ENCODE data around the gene METRNL. TPM values are rescaled to one million over a fixed set of nuclear protein-coding genes. Genes with fewer than 3 reads are reported as not detected.

The METRNL gene
- total RNA-seq, 2 experiments from 2014 or later: 42.9 to 49.9 TPM

GRCh38 chr17:83108709-83109108 lies 29.3 kb downstream of the METRNL start:
- no peak for ATAC-seq

GRCh38 chr17:83109386-83109785 lies 30.0 kb downstream of the METRNL start:
- CTCF ChIA-PET: no interaction called here

More at GRCh38 chr17:83108709-83109108, 29.3 kb downstream of the METRNL start:
- H3K4me1 Mint-ChIP-seq: no peaks in the 10 kb centered on the region
- H3K36me3 Mint-ChIP-seq: no peaks in the 10 kb centered on the region
- no peaks in the 10 kb centered on the region for H3K9me3 Mint-ChIP-seq (ENCODE audit: low read depth)
- CTCF ChIA-PET: no interaction called here
- H3K4me3 Mint-ChIP-seq: no peak overlapping the region
- no peak overlapping the region for H3K27ac Mint-ChIP-seq
- peaks cover 34% of the 10 kb centered on the region for H3K27me3 Mint-ChIP-seq
- no peak for DNase-seq

GRCh38 chr17:83109793-83110645 lies 30.6 kb downstream of the METRNL start:
- Mint-ChIP-seq H3K4me3 (no peak overlapping the region), H3K4me1 (no peaks in the 10 kb centered on the region), H3K9me3 (ENCODE audit: low read depth) (no peaks in the 10 kb centered on the region), H3K27ac (no peak overlapping the region), H3K36me3 (no peaks in the 10 kb centered on the region), H3K27me3 (peaks cover 34% of the 10 kb centered on the region)
- DNase-seq (no peak), ATAC-seq (no peak)
- CTCF ChIA-PET: no interaction called here

More at GRCh38 chr17:83109386-83109785, 30.0 kb downstream of the METRNL start:
- Mint-ChIP-seq H3K4me3 (no peak overlapping the region), H3K9me3 (ENCODE audit: low read depth) (no peaks in the 10 kb centered on the region), H3K27ac (no peak overlapping the region), H3K27me3 (peaks cover 34% of the 10 kb centered on the region), H3K36me3 (no peaks in the 10 kb centered on the region), H3K4me1 (no peaks in the 10 kb centered on the region)
- ATAC-seq (no peak), DNase-seq (no peak)

DNA sequence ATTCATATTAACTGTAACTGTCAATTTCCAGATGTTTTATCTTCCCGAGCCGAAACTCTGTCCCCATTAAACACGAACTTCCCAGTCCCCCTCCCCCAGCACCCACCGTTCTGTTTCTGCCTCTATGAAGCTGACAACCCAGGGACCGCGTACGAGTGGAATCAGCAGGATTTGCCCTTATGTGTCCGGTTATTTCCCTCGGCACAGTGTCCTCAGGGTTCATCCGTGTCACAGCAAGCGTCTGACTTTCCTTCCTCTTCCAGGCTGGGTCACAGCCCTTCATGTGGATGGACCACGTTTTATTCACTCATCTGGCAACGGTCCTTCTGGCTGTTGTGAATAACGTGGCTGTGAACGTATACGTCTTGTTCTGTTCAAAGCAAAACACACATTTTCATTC lies 31.3 kb downstream of the METRNL start:
- Mint-ChIP-seq H3K27ac (no peak overlapping the region), H3K36me3 (no peaks in the 10 kb centered on the region), H3K4me1 (peaks cover 2% of the 10 kb centered on the region), H3K4me3 (no peak overlapping the region), H3K9me3 (ENCODE audit: low read depth) (no peaks in the 10 kb centered on the region), H3K27me3 (peaks cover 34% of the 10 kb centered on the region)
- ATAC-seq: no peak
- DNase-seq: no peak
- CTCF ChIA-PET: no interaction called here

GRCh38 chr17:83111516-83112282 lies 32.3 kb downstream of the METRNL start:
- H3K27ac Mint-ChIP-seq: no peak overlapping the region
- no peak for DNase-seq
- no peaks in the 10 kb centered on the region for H3K36me3 Mint-ChIP-seq
- peaks cover 31% of the 10 kb centered on the region for H3K27me3 Mint-ChIP-seq
- H3K4me3 Mint-ChIP-seq: no peak overlapping the region
- peaks cover 3% of the 10 kb centered on the region for H3K4me1 Mint-ChIP-seq
- H3K9me3 Mint-ChIP-seq (ENCODE audit: low read depth): no peaks in the 10 kb centered on the region
- CTCF ChIA-PET: no interaction called here
- no peak for ATAC-seq

DNA sequence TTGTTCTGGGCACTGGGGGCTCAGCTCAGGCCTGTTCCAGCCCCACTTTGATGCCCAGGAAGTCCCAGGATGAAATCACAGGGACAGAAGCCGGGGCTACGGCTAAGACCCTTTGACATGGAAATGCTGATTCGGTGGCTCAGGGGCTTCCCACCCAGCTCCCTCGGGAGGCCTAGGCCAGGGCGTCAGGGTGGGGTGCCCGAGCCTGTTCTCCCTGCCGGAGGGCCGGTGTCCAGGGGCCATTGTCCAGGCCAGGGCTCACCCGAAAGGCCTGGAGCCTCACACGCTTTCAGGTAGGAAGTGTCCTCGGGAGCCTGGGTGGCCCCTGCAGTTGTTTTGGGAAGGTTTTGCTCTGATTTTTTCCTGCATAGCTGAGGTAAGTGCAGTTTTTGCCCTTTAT lies 34.0 kb downstream of the METRNL start:
- peaks cover 5% of the 10 kb centered on the region for H3K4me1 Mint-ChIP-seq
- no peak overlapping the region for H3K27ac Mint-ChIP-seq
- DNase-seq: no peak
- CTCF ChIA-PET: no interaction called here
- H3K27me3 Mint-ChIP-seq: peaks cover 34% of the 10 kb centered on the region
- H3K9me3 Mint-ChIP-seq (ENCODE audit: low read depth): no peaks in the 10 kb centered on the region
- no peak for ATAC-seq
- H3K36me3 Mint-ChIP-seq: no peaks in the 10 kb centered on the region
- H3K4me3 Mint-ChIP-seq: no peak overlapping the region

GRCh38 chr17:83113792-83114191 lies 34.4 kb downstream of the METRNL start:
- Mint-ChIP-seq H3K4me1 (peaks cover 6% of the 10 kb centered on the region), H3K9me3 (ENCODE audit: low read depth) (no peaks in the 10 kb centered on the region), H3K27ac (no peak overlapping the region), H3K36me3 (no peaks in the 10 kb centered on the region), H3K4me3 (no peak overlapping the region), H3K27me3 (peaks cover 34% of the 10 kb centered on the region)
- ATAC-seq (no peak), DNase-seq (no peak)
- CTCF ChIA-PET: no interaction called here

DNA sequence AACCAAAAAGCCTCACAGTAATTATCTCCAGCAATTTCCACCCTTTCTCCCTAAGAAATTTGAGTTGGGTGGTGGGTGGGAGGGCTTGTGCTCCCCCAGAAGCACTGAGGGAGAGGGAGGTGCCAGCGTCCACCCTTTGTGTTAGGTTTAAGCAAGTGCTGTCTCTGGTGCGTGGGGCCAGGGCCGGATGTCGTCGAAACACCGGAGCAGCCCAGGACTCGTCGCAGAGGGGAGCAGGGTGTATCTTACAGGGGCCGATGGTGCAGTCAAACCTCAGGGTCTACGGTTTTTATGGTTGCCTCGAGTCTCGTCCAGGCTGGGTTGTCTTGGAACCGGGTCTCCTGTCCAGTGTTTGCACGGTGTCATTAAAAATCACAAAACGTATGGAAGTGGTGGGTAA lies 35.3 kb downstream of the METRNL start:
- no peak for DNase-seq
- Mint-ChIP-seq H3K27me3 (peaks cover 39% of the 10 kb centered on the region), H3K27ac (no peak overlapping the region), H3K9me3 (ENCODE audit: low read depth) (no peaks in the 10 kb centered on the region), H3K4me3 (no peak overlapping the region), H3K36me3 (no peaks in the 10 kb centered on the region), H3K4me1 (peaks cover 13% of the 10 kb centered on the region)
- CTCF ChIA-PET: no interaction called here
- no peak for ATAC-seq

- no peak overlapping the region for H3K4me3 Mint-ChIP-seq
- peaks cover 1% of the 10 kb centered on the region for H3K36me3 Mint-ChIP-seq
- peaks cover 16% of the 10 kb centered on the region for H3K4me1 Mint-ChIP-seq
- CTCF ChIA-PET: no interaction called here
- H3K27me3 Mint-ChIP-seq: peaks cover 39% of the 10 kb centered on the region
- DNase-seq: no peak
- H3K27ac Mint-ChIP-seq: no peak overlapping the region
- H3K9me3 Mint-ChIP-seq (ENCODE audit: low read depth): no peaks in the 10 kb centered on the region
- ATAC-seq: no peak
Measured at GRCh38 chr17:83115202-83115651, 35.8 kb downstream of the METRNL start.

- H3K27ac Mint-ChIP-seq: no peak overlapping the region
- CTCF ChIA-PET: interaction anchor here (1.7 kb wide), 1 partner anchor 84 kb away, joined by 3 read pairs; no protein-coding TSS in a partner anchor
- ATAC-seq: no peak
Measured at GRCh38 chr17:83115832-83116231, 36.4 kb downstream of the METRNL start.

DNA sequence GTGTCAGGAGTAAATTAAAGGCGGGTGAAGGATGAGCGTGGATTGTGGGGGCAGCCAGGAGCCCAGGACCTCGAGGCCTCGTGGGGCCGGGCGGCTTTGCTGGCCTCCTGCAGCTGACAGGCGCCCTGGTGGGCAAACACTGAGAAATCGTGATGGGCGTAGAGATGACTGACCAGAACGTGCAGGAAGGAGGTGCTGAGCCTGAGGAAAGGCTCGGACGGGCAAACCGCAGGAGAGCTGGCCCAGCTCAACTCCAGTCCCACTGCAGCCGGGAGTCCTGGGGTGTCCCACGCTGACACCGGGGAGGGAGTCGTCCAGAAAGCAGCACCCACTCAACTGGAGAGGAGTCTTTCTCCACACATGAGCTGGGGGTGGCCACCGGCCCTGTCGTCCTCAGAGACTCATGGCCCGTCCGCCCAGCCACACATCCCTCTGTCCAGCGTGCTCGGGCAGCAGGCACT lies 36.9 kb downstream of the METRNL start:
- no peak for ATAC-seq
- DNase-seq: no peak
- Mint-ChIP-seq H3K36me3 (peaks cover 1% of the 10 kb centered on the region), H3K4me1 (peaks cover 21% of the 10 kb centered on the region), H3K4me3 (no peak overlapping the region), H3K27me3 (peaks cover 38% of the 10 kb centered on the region), H3K9me3 (ENCODE audit: low read depth) (no peaks in the 10 kb centered on the region), H3K27ac (no peak overlapping the region)
- CTCF ChIA-PET: interaction anchor here (1.7 kb wide), 1 partner anchor 84 kb away, joined by 3 read pairs; no protein-coding TSS in a partner anchor

More at GRCh38 chr17:83115832-83116231, 36.4 kb downstream of the METRNL start:
- DNase-seq: no peak
- H3K9me3 Mint-ChIP-seq (ENCODE audit: low read depth): no peaks in the 10 kb centered on the region
- peaks cover 1% of the 10 kb centered on the region for H3K36me3 Mint-ChIP-seq
- peaks cover 42% of the 10 kb centered on the region for H3K27me3 Mint-ChIP-seq
- no peak overlapping the region for H3K4me3 Mint-ChIP-seq
- peaks cover 21% of the 10 kb centered on the region for H3K4me1 Mint-ChIP-seq

DNA sequence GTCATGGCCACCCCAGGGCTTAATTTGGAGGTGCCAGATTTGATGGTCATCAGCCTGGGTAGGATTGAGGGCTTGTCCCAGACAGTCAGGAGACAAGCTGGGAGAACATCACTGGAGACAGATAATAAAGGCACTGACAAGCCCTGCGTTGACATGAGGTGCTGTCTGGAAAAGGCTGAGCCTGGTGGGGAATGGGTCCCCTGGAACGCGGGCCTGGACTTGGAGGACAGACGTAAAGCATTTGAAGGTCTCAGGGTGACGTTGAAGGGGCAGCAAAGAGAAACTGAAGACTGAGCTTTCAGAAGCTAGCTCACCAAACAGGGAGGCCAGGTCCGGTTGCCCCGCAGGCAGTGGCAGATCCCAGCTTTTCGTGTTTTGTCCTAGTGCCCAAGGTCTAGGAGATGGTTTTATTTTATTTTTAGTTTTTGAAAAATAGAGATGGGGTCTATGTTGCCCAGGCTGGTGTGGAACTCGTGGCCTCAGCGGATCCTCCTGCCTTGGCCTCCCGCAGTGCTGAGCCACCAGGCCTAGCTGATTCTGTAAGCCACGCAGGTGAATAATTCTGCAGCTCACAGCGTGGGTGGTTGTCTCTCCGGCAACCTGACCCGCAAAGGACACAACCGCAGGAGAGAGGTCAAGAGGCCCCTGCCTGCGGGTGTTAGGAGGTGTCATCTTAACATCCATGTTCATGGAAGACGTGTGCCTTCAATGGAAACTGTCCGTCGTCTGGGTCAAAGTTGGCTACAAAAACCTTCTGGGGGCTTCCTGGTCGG lies 37.6 kb downstream of the METRNL start:
- no peak for ATAC-seq

DNA sequence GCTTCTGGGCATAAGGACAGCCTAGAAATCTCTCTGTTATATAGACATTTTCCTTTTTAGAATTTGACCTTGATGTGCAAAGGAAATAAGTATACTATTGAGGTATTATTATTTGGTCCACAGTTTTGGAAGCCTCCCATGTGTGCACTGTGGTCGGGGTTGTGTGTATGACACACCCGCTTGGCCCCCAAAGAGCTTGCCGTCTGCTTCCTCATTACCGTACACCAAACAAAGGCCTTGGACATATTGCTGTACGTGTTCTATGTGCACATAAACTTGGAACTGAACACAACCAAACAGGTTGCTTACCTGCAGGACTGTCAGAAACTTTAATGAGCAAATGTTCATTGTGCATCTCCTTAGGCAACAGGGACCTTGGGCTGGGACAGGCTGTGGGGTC lies 38.2 kb downstream of the METRNL start:
- Mint-ChIP-seq H3K9me3 (ENCODE audit: low read depth) (no peaks in the 10 kb centered on the region), H3K27me3 (peaks cover 42% of the 10 kb centered on the region), H3K27ac (no peak overlapping the region), H3K4me1 (peaks cover 30% of the 10 kb centered on the region), H3K36me3 (peaks cover 6% of the 10 kb centered on the region), H3K4me3 (no peak overlapping the region)
- DNase-seq (no peak), ATAC-seq (no peak)
- CTCF ChIA-PET: no interaction called here

More for the DNA sequence above, 37.6 kb downstream of the METRNL start:
- CTCF ChIA-PET: interaction anchor here (1.7 kb wide), 1 partner anchor 83 kb away, joined by 3 read pairs; no protein-coding TSS in a partner anchor
- peaks cover 41% of the 10 kb centered on the region for H3K27me3 Mint-ChIP-seq
- H3K4me3 Mint-ChIP-seq: no peak overlapping the region
- H3K27ac Mint-ChIP-seq: peak overlapping the region; percentile 21
- no peak for DNase-seq
- no peaks in the 10 kb centered on the region for H3K9me3 Mint-ChIP-seq (ENCODE audit: low read depth)
- peaks cover 25% of the 10 kb centered on the region for H3K4me1 Mint-ChIP-seq
- peaks cover 3% of the 10 kb centered on the region for H3K36me3 Mint-ChIP-seq

Data from activated CD8-positive, alpha-beta memory T cell treated with anti-CD3 and anti-CD28 coated beads, Interleukin-2, amount 10 ng/mL, durations not matched to agents 7 days and 5 days (primary cell).